ENCODE measurements around the gene LAPTM5. TPM values are rescaled to one million over a fixed set of nuclear protein-coding genes. Genes with fewer than 3 reads are reported as not detected.
A peak's percentile ranks its signal among the peaks of the same experiment; 100 is the strongest.

Gene LAPTM5
- total and polyA plus RNA-seq, 10 of the 15 experiments (the other 5 are each of a cell fraction or from before 2014, with no cell fraction given): 24.1 to 1,034 (median 687) TPM

DNA sequence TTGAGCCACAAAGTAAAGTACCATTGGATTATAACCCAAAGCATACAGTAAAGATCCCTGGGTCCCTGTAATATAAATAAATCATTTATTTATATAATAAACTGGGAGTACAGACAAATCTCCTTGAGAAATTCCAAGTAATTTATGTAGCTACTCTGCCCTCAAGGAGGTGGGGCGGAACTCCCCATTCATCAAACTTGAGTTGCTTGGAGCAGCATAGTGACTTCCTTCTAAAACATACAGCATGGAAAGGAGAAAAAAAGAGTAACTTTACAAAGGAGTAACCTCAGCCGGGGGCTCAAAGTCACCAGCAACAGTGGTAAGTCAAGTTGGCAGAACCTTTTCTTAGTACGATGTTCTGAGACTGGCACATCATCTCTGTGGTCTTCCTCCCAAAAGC lies 4.5 kb downstream of the LAPTM5 start:
- SMC1A ChIA-PET (ENCODE audit: uncharacterized antibody, unreplicated experiment): interaction anchor here (15.9 to 24.8 kb wide), 4 partner anchors 5 to 28 kb away, joined by 248 to 556 read pairs (median 440); partner anchors contain the start of genes LAPTM5 and MATN1
- no peak overlapping the region for H2AFZ ChIP-seq (ENCODE audit: control insufficient read depth, low read depth, low read length)
- RAD21 ChIA-PET (ENCODE audit: unreplicated experiment): interaction anchor here (2.3 to 17.1 kb wide), 5 partner anchors 5 to 33 kb away, joined by 9 to 462 read pairs (median 211); partner anchors contain the start of gene LAPTM5
- in situ Hi-C loops (cut with MboI) (loop anchor here (10.0 kb wide), 1 partner anchor 1182 kb away; the partner anchor contains the start of gene PTP4A2), intact Hi-C loops (cut with micrococcal nuclease; ENCODE audit: unreplicated experiment) (no loop called here)
- POLR2A ChIA-PET: interaction anchor here (1.5 to 22.5 kb wide), 6 partner anchors 7 to 34 kb away, joined by 3 to 741 read pairs (median 9); partner anchors contain the start of gene LAPTM5
- no peaks in the 10 kb centered on the region for H3K27me3 ChIP-seq (replicated peaks in 1 of 2; ENCODE audit: control insufficient read depth in 2 of 2, insufficient read depth in 2 of 2, low read length in 1 of 2)
- H3K4me3 ChIP-seq: peak overlapping the region; percentile 98
- no peaks in the 10 kb centered on the region for H4K20me1 ChIP-seq (ENCODE audit: control insufficient read depth, insufficient read depth)
- no peaks in the 10 kb centered on the region for H3K9me3 ChIP-seq (replicated peaks; ENCODE audit: control insufficient read depth, insufficient read depth, low read length)
- CTCF ChIA-PET: interaction anchor here (0.9 to 16.5 kb wide), 7 partner anchors 7 to 33 kb away, joined by 3 to 161 read pairs (median 29); no protein-coding TSS in a partner anchor
- H3K4me1 ChIP-seq (ENCODE audit: control insufficient read depth, insufficient read depth, low read length): peaks cover 48% of the 10 kb centered on the region
- H3K27ac ChIP-seq (ENCODE audit: control insufficient read depth, insufficient read depth): peak overlapping the region; percentile 93
- no peak for TF ChIP-seq ZNF384 (IDR thresholded peaks at IDR 0.05; ENCODE audit: borderline replicate concordance, low read depth, low read length)
- TF ChIP-seq ASH2L (IDR thresholded peaks at IDR 0.05; ENCODE audit: borderline replicate concordance, low read depth): no peak
- TF ChIP-seq, protein P1, sequence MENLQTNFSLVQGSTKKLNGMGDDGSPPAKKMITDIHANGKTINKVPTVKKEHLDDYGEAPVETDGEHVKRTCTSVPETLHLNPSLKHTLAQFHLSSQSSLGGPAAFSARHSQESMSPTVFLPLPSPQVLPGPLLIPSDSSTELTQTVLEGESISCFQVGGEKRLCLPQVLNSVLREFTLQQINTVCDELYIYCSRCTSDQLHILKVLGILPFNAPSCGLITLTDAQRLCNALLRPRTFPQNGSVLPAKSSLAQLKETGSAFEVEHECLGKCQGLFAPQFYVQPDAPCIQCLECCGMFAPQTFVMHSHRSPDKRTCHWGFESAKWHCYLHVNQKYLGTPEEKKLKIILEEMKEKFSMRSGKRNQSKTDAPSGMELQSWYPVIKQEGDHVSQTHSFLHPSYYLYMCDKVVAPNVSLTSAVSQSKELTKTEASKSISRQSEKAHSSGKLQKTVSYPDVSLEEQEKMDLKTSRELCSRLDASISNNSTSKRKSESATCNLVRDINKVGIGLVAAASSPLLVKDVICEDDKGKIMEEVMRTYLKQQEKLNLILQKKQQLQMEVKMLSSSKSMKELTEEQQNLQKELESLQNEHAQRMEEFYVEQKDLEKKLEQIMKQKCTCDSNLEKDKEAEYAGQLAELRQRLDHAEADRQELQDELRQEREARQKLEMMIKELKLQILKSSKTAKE (IDR thresholded peaks at IDR 0.05; ENCODE audit: low read depth, poor library complexity, severe bottlenecking): peak; percentile 7
- no peak for TF ChIP-seq IRF4 (IDR thresholded peaks at IDR 0.05; ENCODE audit: low read depth, low read length)
- TF ChIP-seq NBN (IDR thresholded peaks at IDR 0.05): no peak
- TF ChIP-seq, protein P2, sequence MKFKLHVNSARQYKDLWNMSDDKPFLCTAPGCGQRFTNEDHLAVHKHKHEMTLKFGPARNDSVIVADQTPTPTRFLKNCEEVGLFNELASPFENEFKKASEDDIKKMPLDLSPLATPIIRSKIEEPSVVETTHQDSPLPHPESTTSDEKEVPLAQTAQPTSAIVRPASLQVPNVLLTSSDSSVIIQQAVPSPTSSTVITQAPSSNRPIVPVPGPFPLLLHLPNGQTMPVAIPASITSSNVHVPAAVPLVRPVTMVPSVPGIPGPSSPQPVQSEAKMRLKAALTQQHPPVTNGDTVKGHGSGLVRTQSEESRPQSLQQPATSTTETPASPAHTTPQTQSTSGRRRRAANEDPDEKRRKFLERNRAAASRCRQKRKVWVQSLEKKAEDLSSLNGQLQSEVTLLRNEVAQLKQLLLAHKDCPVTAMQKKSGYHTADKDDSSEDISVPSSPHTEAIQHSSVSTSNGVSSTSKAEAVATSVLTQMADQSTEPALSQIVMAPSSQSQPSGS (IDR thresholded peaks at IDR 0.05; ENCODE audit: low read length): no peak
- peaks cover 100% of the 10 kb centered on the region for H3K79me2 ChIP-seq (ENCODE audit: control insufficient read depth, insufficient read depth, low read length)
- DNase-seq (ENCODE audit: low read depth, low spot score) (no peak), FAIRE-seq (no peak), ATAC-seq (no peak)
- WGBS (ENCODE audit: insufficient coverage, insufficient replicate concordance, low lambda C conversion rate, missing lambda C conversion rate): 6% methylated on average over 3 of the region's 3 CpGs
- peaks cover 6% of the 10 kb centered on the region in 2 experiments for H3K36me3 ChIP-seq (ENCODE audit: control insufficient read depth in 2 of 2, insufficient read depth in 2 of 2, low read length in 1 of 2)
- H3K9ac ChIP-seq (ENCODE audit: control insufficient read depth, insufficient read depth, low read length): peak overlapping the region; percentile 97
- peak overlapping the region; percentile 75 for H3K4me2 ChIP-seq (ENCODE audit: control insufficient read depth, insufficient read depth)
- BruUV-seq (replicated peaks): no TSS peak

Measured in GM12878 (cell line).